ENCODE results near the gene IDH3A.

DNA sequence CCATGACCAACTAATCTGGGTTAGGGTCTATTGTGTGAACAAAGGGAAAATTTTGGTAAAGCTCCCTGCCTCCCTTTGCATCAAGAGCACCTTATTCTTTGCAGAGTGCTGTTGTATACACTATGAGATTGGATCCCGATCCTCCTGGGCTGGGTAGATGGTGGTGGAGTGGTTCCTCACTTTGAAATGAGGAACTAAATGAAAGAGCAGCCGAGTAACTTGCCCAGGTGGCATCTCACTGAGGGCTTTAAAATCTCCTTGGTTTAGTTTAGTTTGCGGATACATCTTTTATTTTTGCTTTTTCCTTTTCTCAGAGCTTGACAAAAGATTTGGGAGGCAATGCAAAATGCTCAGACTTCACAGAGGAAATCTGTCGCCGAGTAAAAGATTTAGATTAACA is 19.4 kb downstream of the IDH3A start:
- TF ChIP-seq, protein P1, sequence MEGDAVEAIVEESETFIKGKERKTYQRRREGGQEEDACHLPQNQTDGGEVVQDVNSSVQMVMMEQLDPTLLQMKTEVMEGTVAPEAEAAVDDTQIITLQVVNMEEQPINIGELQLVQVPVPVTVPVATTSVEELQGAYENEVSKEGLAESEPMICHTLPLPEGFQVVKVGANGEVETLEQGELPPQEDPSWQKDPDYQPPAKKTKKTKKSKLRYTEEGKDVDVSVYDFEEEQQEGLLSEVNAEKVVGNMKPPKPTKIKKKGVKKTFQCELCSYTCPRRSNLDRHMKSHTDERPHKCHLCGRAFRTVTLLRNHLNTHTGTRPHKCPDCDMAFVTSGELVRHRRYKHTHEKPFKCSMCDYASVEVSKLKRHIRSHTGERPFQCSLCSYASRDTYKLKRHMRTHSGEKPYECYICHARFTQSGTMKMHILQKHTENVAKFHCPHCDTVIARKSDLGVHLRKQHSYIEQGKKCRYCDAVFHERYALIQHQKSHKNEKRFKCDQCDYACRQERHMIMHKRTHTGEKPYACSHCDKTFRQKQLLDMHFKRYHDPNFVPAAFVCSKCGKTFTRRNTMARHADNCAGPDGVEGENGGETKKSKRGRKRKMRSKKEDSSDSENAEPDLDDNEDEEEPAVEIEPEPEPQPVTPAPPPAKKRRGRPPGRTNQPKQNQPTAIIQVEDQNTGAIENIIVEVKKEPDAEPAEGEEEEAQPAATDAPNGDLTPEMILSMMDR (conservative IDR thresholded peaks at IDR 0.05), result no peak
- no peak for TF ChIP-seq EZH2 (IDR thresholded peaks at IDR 0.05; ENCODE audit: low read depth)
